Measurements from ENCODE around the gene SREBF2. TPM values are rescaled to one million over a fixed set of nuclear protein-coding genes. Genes with fewer than 3 reads are reported as not detected.
"Not testable (repeated sequence)": the region's sequence is repeated elsewhere in the genome, so short reads cannot be mapped to it uniquely, and the experiment has no call there.

SREBF2 gene
- polyA plus RNA-seq, 1 donor from 2014 or later = 59.8 TPM

GRCh38 chr22:41934284-41935014 is 101.5 kb downstream of the SREBF2 start:
- Mint-ChIP-seq H3K9me3 (no peaks in the 10 kb centered on the region), H3K36me3 (no peaks in the 10 kb centered on the region), H3K27ac (peak overlapping the region; percentile 95 to 100 (median 95)), H3K27me3 (no peaks in the 10 kb centered on the region), H3K4me1 (peaks cover 22 to 53% (median 52%) of the 10 kb centered on the region in 3 donors), H3K4me3 (peak overlapping the region in 3 of 4 donors; percentile 1 to 82 (median 80))

DNA sequence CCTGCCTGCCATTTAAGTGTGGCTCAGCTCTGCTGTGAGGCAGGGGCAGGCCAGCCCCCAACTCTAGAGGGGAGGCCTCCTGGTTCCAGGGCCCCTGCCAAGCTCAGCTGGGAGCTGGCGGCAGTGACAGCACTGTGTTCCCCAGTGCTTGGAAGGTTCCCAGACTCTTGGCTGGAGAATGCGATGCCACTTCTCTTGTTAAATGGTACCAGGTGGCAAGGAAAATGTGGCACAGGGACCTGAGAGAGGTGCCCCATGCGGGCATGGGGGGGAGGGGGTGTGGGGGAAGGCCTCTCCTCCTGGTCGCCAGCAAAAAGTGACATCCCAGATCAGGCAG is 102.1 kb downstream of the SREBF2 start:
- Mint-ChIP-seq H3K27me3 (no peaks in the 10 kb centered on the region), H3K27ac (peak overlapping the region; percentile 95 to 100 (median 100)), H3K4me1 (peaks cover 22 to 56% (median 50%) of the 10 kb centered on the region in 3 donors), H3K9me3 (no peaks in the 10 kb centered on the region), H3K4me3 (peak overlapping the region in 2 of 4 donors; percentile 12 to 80), H3K36me3 (peaks cover 2% of the 10 kb centered on the region)

- no peaks in the 10 kb centered on the region for H3K27me3 Mint-ChIP-seq
- H3K36me3 Mint-ChIP-seq = peaks cover 2% of the 10 kb centered on the region
- peak overlapping the region; percentile 95 to 100 (median 100) for H3K27ac Mint-ChIP-seq
- peaks cover 25 to 59% (median 48%) of the 10 kb centered on the region in 3 donors for H3K4me1 Mint-ChIP-seq
- H3K9me3 Mint-ChIP-seq = no peaks in the 10 kb centered on the region
- H3K4me3 Mint-ChIP-seq = peak overlapping the region; percentile 35 to 95 (median 63)
These were observed 102.6 kb downstream of the SREBF2 start for GRCh38 chr22:41935509-41935908.

GRCh38 chr22:41936894-41937169 is 103.9 kb downstream of the SREBF2 start:
- peaks cover 31 to 67% (median 55%) of the 10 kb centered on the region in 3 donors for H3K4me1 Mint-ChIP-seq
- H3K27me3 Mint-ChIP-seq = no peaks in the 10 kb centered on the region
- peaks cover 2% of the 10 kb centered on the region for H3K36me3 Mint-ChIP-seq
- H3K4me3 Mint-ChIP-seq = peak overlapping the region; percentile 63 to 95 (median 88)
- peak overlapping the region; percentile 95 to 100 (median 100) for H3K27ac Mint-ChIP-seq
- no peaks in the 10 kb centered on the region for H3K9me3 Mint-ChIP-seq

- peak overlapping the region; percentile 95 to 100 (median 100) for H3K27ac Mint-ChIP-seq
- H3K36me3 Mint-ChIP-seq = peaks cover 2% of the 10 kb centered on the region
- no peaks in the 10 kb centered on the region for H3K27me3 Mint-ChIP-seq
- H3K4me3 Mint-ChIP-seq = peak overlapping the region; percentile 85 to 96 (median 94)
- H3K4me1 Mint-ChIP-seq = peaks cover 23 to 49% (median 46%) of the 10 kb centered on the region in 3 donors
- no peaks in the 10 kb centered on the region for H3K9me3 Mint-ChIP-seq
These were observed 107.3 kb downstream of the SREBF2 start for GRCh38 chr22:41939981-41940831.

DNA sequence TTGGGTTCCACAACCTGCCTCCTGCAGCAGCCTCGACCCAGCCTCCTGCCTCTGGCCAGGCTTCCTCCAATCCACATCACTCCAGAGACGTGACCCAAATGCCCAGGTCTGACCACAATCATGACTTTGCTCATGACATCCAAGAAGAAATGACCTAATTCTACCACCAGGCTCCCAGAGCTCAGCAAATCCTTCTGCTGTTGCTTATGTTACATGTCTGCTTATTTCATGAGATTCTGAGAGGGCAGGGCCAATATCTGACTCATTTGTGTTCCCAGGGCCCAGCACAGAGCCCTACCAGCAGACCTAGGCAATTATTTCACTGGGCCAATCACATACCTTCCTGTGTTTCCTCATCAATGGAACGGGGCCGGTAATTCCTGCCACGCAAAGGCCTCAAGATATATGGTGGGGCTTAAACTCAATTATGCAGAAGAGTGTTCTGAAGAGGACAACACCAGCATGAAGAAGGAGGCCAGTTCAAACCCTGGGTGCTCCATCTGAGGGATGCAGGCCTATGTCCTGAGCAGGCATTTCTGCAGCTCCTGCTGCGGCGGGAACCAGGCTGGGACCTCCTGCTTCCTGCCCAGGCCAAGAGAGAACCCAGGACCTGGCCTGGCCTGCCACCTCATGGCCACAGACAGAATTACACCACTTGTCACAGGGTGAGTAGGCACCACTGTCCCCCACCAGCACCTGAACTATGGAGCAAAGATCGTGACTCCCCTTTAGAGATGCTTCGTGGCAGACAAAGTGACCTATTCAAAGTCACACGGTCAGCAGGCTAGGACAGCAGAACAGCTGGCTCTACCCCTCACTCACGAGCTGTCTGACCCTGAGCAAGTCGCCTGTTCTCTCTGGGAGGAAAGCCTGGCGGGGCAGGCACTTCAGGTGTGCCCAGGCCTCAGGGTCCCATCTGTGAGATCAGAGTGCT is 108.2 kb downstream of the SREBF2 start:
- peaks cover 3% of the 10 kb centered on the region for H3K27me3 Mint-ChIP-seq
- peak overlapping the region; percentile 85 to 96 (median 94) for H3K4me3 Mint-ChIP-seq
- peaks cover 2% of the 10 kb centered on the region for H3K36me3 Mint-ChIP-seq
- H3K9me3 Mint-ChIP-seq = no peaks in the 10 kb centered on the region
- H3K4me1 Mint-ChIP-seq = peaks cover 25 to 45% (median 43%) of the 10 kb centered on the region in 3 donors
- peak overlapping the region; percentile 95 to 100 (median 100) for H3K27ac Mint-ChIP-seq

GRCh38 chr22:41943661-41944209 is 110.8 kb downstream of the SREBF2 start:
- peak overlapping the region in 1 of 4 donors; percentile 10 for H3K4me3 Mint-ChIP-seq
- H3K36me3 Mint-ChIP-seq = peaks cover 2% of the 10 kb centered on the region
- peaks cover 22 to 36% (median 27%) of the 10 kb centered on the region in 3 donors for H3K4me1 Mint-ChIP-seq
- H3K27ac Mint-ChIP-seq = peak overlapping the region; percentile 40 to 81 (median 67)
- no peaks in the 10 kb centered on the region for H3K9me3 Mint-ChIP-seq
- H3K27me3 Mint-ChIP-seq = peaks cover 3% of the 10 kb centered on the region

DNA sequence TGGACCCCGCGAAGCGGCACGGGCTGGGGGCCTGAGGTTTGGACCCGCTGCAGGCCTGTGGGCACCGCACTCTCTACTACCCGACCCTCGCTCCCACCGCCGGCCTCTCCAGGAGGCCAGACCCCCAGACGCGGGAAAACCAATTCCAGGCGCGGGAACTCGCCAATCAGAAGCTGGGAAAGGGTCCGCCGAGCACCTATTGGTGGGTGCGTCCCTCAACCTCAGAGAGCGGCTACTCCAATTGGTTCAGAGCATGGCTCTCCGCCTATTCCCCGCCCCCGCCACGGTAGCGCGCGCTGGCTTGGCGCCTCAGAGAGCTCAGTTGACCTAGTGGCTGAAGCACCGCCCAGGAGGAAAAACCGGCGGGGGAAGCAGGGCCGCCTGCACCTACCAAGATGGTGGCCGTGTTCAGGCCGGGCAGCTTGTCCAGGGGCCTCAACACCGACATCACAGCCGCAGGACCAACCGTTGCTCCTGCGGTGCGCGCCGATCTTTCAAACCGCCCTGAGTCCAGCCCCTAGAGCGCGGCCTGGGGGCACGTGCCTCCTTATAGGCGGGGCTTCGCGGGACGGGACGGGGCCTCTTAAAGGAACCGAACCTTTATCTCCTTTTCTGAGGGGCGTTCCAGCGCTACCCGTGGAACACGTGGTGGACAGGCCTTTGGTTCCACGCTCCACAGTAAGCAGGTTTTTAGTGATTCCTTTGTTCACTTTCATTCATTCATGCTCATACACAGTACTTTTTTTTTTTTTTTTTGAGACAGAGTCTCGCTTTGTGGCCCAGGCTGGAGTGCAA is 113.9 kb downstream of the SREBF2 start, which contains the start of gene CENPM:
TSS of gene CENPM (minus strand) at position 524 of the 795 bp plus-strand sequence. CDS start at position 448, 76 bp downstream.
- Mint-ChIP-seq H3K4me1 (peaks cover 22 to 34% (median 32%) of the 10 kb centered on the region in 3 donors), H3K9me3 (no peaks in the 10 kb centered on the region), H3K27ac (peak within 1 kb of the TSS; percentile 82 to 85 (median 82)), H3K4me3 (peak within 1 kb of the TSS; percentile 87 to 97 (median 93)), H3K36me3 (no peaks in the 10 kb centered on the region), H3K27me3 (peaks cover 3% of the 10 kb centered on the region)

DNA sequence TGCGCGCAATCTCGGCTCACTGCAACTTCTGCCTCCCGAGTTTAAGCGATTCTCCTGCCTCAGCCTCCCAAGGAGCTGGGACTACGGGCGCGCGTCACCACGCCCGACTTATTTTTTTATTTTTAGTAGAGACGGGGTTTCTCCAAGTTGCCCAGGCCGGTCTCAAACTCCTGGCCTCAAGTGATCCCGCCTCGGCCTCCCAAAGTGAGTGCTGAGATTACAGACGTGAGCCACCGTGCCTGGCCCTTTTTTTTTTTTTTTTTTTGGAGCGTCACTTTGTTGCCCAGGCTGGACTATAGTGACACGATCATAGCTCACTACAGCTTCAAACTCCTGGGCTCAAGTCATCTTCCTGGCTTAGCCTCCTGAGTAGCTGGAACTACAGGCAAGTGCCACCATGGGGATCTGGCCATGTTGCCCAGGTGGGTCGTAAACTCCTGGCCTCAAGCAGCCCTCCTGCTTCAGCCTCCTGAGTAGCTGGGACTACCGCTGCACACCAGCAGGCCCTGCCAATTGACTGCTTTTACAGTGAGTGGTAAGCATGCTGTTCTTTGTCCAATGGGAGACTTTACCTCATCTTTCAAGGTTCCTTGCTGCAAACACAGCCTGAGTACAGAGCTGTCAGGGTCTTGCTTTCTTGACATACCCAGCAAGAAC is 114.6 kb downstream of the SREBF2 start:
- H3K36me3 Mint-ChIP-seq = peaks cover 2% of the 10 kb centered on the region
- peak overlapping the region; percentile 46 to 82 (median 52) for H3K27ac Mint-ChIP-seq
- H3K4me1 Mint-ChIP-seq = peaks cover 27 to 40% (median 37%) of the 10 kb centered on the region in 3 donors
- H3K27me3 Mint-ChIP-seq = peaks cover 3% of the 10 kb centered on the region
- no peaks in the 10 kb centered on the region for H3K9me3 Mint-ChIP-seq
- peak overlapping the region; percentile 87 to 97 (median 93) for H3K4me3 Mint-ChIP-seq

DNA sequence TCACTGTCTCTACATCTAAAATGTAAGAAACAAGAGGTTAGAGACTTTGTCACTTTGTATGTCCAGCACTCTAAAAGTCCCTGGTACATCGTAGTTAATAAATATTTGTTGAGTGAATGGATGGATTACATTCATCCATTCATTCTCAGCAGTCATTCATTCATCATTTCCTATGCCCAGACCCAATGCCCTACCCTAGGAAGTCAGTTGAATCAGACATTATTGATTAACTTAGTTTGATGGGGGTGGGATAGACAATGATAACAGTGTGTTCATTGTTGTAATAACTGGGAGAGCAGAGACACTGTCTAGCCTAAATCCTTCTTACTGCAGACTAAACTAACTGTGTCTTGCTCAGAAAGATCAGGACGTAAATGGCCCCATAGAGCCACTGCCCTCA is 115.2 kb downstream of the SREBF2 start:
- peak overlapping the region in 2 of 4 donors; percentile 54 to 57 for H3K4me3 Mint-ChIP-seq
- peak overlapping the region in 1 of 3 donors; percentile 63 for H3K27ac Mint-ChIP-seq
- H3K36me3 Mint-ChIP-seq = peaks cover 2% of the 10 kb centered on the region
- peaks cover 27 to 40% (median 37%) of the 10 kb centered on the region in 3 donors for H3K4me1 Mint-ChIP-seq
- H3K9me3 Mint-ChIP-seq = no peaks in the 10 kb centered on the region
- H3K27me3 Mint-ChIP-seq = peaks cover 3% of the 10 kb centered on the region

GRCh38 chr22:41948928-41949296 is 116.0 kb downstream of the SREBF2 start:
- not testable (repeated sequence) for H3K36me3 Mint-ChIP-seq, H3K27me3 Mint-ChIP-seq, H3K9me3 Mint-ChIP-seq
- Mint-ChIP-seq H3K4me3 (peak overlapping the region in 3 of 4 donors; percentile 55 to 71 (median 64)), H3K27ac (peak overlapping the region; percentile 44 to 93 (median 76)), H3K4me1 (peaks cover 27 to 39% (median 35%) of the 10 kb centered on the region in 3 donors)

GRCh38 chr22:41949297-41949965 is 116.5 kb downstream of the SREBF2 start:
- Mint-ChIP-seq H3K4me1 (peaks cover 27 to 41% (median 37%) of the 10 kb centered on the region in 3 donors), H3K27ac (peak overlapping the region; percentile 44 to 93 (median 76)), H3K27me3 (peaks cover 3% of the 10 kb centered on the region), H3K9me3 (no peaks in the 10 kb centered on the region), H3K36me3 (peaks cover 2% of the 10 kb centered on the region), H3K4me3 (peak overlapping the region in 3 of 4 donors; percentile 55 to 71 (median 64))

Measured in IgD-negative memory B cell (primary cell).